Osteoblast (primary cell): ENCODE data around the gene CNN2. TPM values are rescaled to one million over a fixed set of nuclear protein-coding genes. Genes with fewer than 3 reads are reported as not detected.
A peak's percentile ranks its signal among the peaks of the same experiment; 100 is the strongest.
"Not testable (repeated sequence)": the region's sequence is repeated elsewhere in the genome, so short reads cannot be mapped to it uniquely, and the experiment has no call there.

Experiments
- DNase-seq: peaks from one replicate; pipeline ENCODE4 v3.0.0; 2011; ENCODE audit warnings: low spot score, mixed read lengths; ENCODE audit not compliant: insufficient read length; ENCODE audit errors: missing footprints
- H2AFZ ChIP-seq: 2 replicates; pipeline ENCODE4 v1.6.0; 2011; ENCODE audit warnings: mild to moderate bottlenecking, low read length
- H3K27ac ChIP-seq: 2 replicates; pipeline ENCODE4 v1.5.1; 2011; ENCODE audit warnings: mild to moderate bottlenecking, low read depth, low read length, moderate library complexity
- H3K27me3 ChIP-seq: 2 replicates; pipeline ENCODE4 v1.6.0; 2012; ENCODE audit warnings: mild to moderate bottlenecking, control low read depth, inconsistent platforms, low read length, moderate library complexity; ENCODE audit not compliant: insufficient read depth
- H3K36me3 ChIP-seq: 2 replicates; pipeline ENCODE4 v1.5.1; 2011; ENCODE audit warnings: mild to moderate bottlenecking, low read length, control low read depth, moderate library complexity; ENCODE audit not compliant: insufficient read depth
- H3K4me1 ChIP-seq: 2 replicates; pipeline ENCODE4 v1.5.1; 2011; ENCODE audit warnings: mild to moderate bottlenecking, low read length, control low read depth, moderate library complexity; ENCODE audit not compliant: insufficient read depth
- H3K4me2 ChIP-seq: 2 replicates; pipeline ENCODE4 v1.6.0; 2011; ENCODE audit warnings: mild to moderate bottlenecking, low read length; ENCODE audit not compliant: insufficient read depth
- H3K4me3 ChIP-seq: fragments of 200-600 bp; sonication (generic); 3 replicates; pipeline ENCODE4 v1.5.1; 2012; ENCODE audit warnings: mild to moderate bottlenecking, low read length, inconsistent platforms; ENCODE audit not compliant: insufficient read depth
- H3K79me2 ChIP-seq: 2 replicates; pipeline ENCODE4 v1.6.0; 2012; ENCODE audit warnings: mild to moderate bottlenecking, low read length, control low read depth, inconsistent platforms; ENCODE audit not compliant: insufficient read depth
- H3K9me3 ChIP-seq: 2 replicates; pipeline ENCODE4 v1.5.1; 2011; ENCODE audit warnings: low read depth, low read length, control low read depth
- H4K20me1 ChIP-seq: 2 replicates; pipeline ENCODE4 v1.6.0; 2012; ENCODE audit warnings: mild to moderate bottlenecking, low read length, control low read depth; ENCODE audit not compliant: insufficient read depth
- total RNA-seq: library from RNA; depleted of rRNA; stranded (reverse); fragments of >200 nt; gene quantifications from 2 replicates; pipeline ENCODE4 v1.2.3, GENCODE V29; 2012
- TF ChIP-seq, protein P1 (sequence below): IDR thresholded peaks from 2 replicates; pipeline ENCODE4 v1.5.1; 2011; ENCODE audit warnings: mild to moderate bottlenecking, low read depth, low read length, moderate library complexity; ENCODE audit errors: extremely low read depth

The CNN2 gene
- total RNA-seq, 1 donor, result 594 TPM

- Histone ChIP-seq H3K4me1 (peaks cover 33% of the 10 kb centered on the region), H4K20me1 (peaks cover 56% of the 10 kb centered on the region)
Measured at GRCh38 chr19:1019616-1019961, 6.8 kb upstream of the CNN2 start.

DNA sequence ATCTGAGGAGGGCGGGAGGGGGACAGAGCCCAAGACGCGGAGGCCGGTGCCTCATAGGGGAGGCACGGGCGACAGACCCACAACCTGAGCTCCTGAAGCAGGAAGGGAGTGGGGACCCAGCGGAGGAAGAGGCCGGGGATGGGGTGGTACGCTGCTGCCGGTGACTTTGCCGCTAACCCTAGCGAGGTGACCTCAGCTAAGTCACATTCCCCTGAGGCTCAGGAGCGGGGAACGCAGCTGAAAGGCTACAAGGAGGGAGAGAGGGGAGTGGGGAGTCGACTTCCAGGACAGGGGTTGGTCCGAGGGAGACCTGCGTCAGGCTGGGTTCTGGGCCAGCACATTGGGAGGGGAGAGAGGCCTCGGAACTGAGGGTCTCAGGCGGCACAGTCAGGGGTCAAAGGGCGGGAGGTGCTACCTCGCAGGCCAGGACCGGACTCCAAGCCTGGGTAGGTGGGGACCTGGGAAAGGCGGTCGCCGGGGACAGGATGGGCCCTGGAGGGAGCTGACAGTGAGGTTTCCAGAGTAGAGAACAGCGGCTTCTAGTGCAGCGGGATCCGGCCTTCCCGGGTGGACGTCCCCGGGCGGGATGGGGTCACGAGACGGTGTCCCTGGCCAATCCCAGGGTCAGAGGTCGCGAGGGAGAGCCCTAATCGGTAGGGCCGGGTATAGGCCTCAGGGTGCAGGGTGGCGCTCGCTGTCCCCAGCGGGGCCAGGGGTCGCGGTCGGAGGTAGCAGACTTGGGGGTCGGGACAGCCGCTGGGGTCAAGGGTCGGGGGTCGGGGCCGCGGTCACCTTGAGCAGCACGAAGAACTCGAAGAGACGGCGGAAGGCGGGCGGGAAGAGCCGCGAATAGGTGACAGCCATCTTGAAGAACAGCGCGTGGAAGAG lies 6.2 kb upstream of the CNN2 start:
- H3K27me3 ChIP-seq, result no peaks in the 10 kb centered on the region
- H3K4me3 ChIP-seq, result peak overlapping the region; percentile 87
- no peaks in the 10 kb centered on the region for H3K9me3 ChIP-seq
- peaks cover 33% of the 10 kb centered on the region for H3K4me1 ChIP-seq
- H3K36me3 ChIP-seq, result no peaks in the 10 kb centered on the region
- no peak for DNase-seq
- peak overlapping the region; percentile 96 for H3K4me2 ChIP-seq
- TF ChIP-seq, protein P1, sequence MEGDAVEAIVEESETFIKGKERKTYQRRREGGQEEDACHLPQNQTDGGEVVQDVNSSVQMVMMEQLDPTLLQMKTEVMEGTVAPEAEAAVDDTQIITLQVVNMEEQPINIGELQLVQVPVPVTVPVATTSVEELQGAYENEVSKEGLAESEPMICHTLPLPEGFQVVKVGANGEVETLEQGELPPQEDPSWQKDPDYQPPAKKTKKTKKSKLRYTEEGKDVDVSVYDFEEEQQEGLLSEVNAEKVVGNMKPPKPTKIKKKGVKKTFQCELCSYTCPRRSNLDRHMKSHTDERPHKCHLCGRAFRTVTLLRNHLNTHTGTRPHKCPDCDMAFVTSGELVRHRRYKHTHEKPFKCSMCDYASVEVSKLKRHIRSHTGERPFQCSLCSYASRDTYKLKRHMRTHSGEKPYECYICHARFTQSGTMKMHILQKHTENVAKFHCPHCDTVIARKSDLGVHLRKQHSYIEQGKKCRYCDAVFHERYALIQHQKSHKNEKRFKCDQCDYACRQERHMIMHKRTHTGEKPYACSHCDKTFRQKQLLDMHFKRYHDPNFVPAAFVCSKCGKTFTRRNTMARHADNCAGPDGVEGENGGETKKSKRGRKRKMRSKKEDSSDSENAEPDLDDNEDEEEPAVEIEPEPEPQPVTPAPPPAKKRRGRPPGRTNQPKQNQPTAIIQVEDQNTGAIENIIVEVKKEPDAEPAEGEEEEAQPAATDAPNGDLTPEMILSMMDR, result no peak
- H3K79me2 ChIP-seq, result peaks cover 58% of the 10 kb centered on the region
- H4K20me1 ChIP-seq, result peaks cover 50% of the 10 kb centered on the region
- no peak overlapping the region for H2AFZ ChIP-seq
- peak overlapping the region; percentile 96 for H3K27ac ChIP-seq

More at GRCh38 chr19:1019616-1019961, 6.8 kb upstream of the CNN2 start:
- Histone ChIP-seq H3K27ac (peak overlapping the region; percentile 96), H2AFZ (no peak overlapping the region), H3K27me3 (no peaks in the 10 kb centered on the region), H3K9me3 (no peaks in the 10 kb centered on the region), H3K36me3 (no peaks in the 10 kb centered on the region), H3K79me2 (peaks cover 64% of the 10 kb centered on the region), H3K4me2 (peak overlapping the region; percentile 96), H3K4me3 (peak overlapping the region; percentile 87)
- TF ChIP-seq, protein P1, result no peak
- DNase-seq, result no peak

GRCh38 chr19:1020868-1021425 lies 5.5 kb upstream of the CNN2 start, which contains the start of gene TMEM259:
TSS of gene TMEM259 (minus strand) at chr19:1021123. CDS start at chr19:1020996, 127 bp downstream.
- DNase-seq, result peak; percentile 100
- H3K36me3 ChIP-seq, result no peaks in the 10 kb centered on the region
- H3K4me3 ChIP-seq, result peak within 1 kb of the TSS; percentile 87
- peak within 1 kb of the TSS; percentile 81 for H2AFZ ChIP-seq
- TF ChIP-seq, protein P1, result no peak
- H3K27ac ChIP-seq, result peak within 1 kb of the TSS; percentile 96
- H3K27me3 ChIP-seq, result no peaks in the 10 kb centered on the region
- peaks cover 52% of the 10 kb centered on the region for H3K79me2 ChIP-seq
- H3K4me1 ChIP-seq, result peaks cover 34% of the 10 kb centered on the region
- peaks cover 43% of the 10 kb centered on the region for H4K20me1 ChIP-seq
- H3K4me2 ChIP-seq, result peak within 1 kb of the TSS; percentile 96
- no peaks in the 10 kb centered on the region for H3K9me3 ChIP-seq

GRCh38 chr19:1023883-1024188 lies 2.6 kb upstream of the CNN2 start:
- peaks cover 17% of the 10 kb centered on the region for H3K4me1 ChIP-seq
- H3K36me3 ChIP-seq, DNase-seq, H2AFZ ChIP-seq, H3K9me3 ChIP-seq, H3K27me3 ChIP-seq, H3K27ac ChIP-seq, H3K4me2 ChIP-seq, H3K4me3 ChIP-seq: not testable (repeated sequence)
- H4K20me1 ChIP-seq, result peaks cover 29% of the 10 kb centered on the region
- H3K79me2 ChIP-seq, result peaks cover 51% of the 10 kb centered on the region

- H3K27me3 ChIP-seq, H3K36me3 ChIP-seq, H2AFZ ChIP-seq, H3K4me2 ChIP-seq, H3K9me3 ChIP-seq, DNase-seq, H3K4me3 ChIP-seq, H3K27ac ChIP-seq: not testable (repeated sequence)
- H3K79me2 ChIP-seq, result peaks cover 50% of the 10 kb centered on the region
- peaks cover 28% of the 10 kb centered on the region for H4K20me1 ChIP-seq
- H3K4me1 ChIP-seq, result peaks cover 11% of the 10 kb centered on the region
Measured at GRCh38 chr19:1025080-1025479, 1.3 kb upstream of the CNN2 start.
